A549 (cell line): ENCODE results near the gene TSHZ2.

Experiments
- JUN ChIP-seq, 2 experiments: fragments of >200 bp; sonication (Bioruptor Twin); formaldehyde crosslinking; IDR thresholded peaks; 2 replicates in 1 of 2; 3 replicates in 1 of 2; pipeline ENCODE4 v1.6.1; 2016 to 2017
- POLR2A ChIP-seq: IDR thresholded peaks from 2 replicates; pipeline ENCODE4 v1.6.1; 2012; ENCODE audit warnings: mild to moderate bottlenecking, low read length
- RAD21 ChIP-seq, 2 experiments: fragments of >200 bp in 1 of 2; sonication (Bioruptor Twin) in 1 of 2; formaldehyde crosslinking in 1 of 2; IDR thresholded peaks in 1 of 2; conservative IDR thresholded peaks in 1 of 2; 2 replicates in 1 of 2; 3 replicates in 1 of 2; pipeline ENCODE4 v1.6.1; 2012 to 2018; ENCODE audit warnings: inconsistent platforms in 1 of 2
- RCOR1 ChIP-seq: fragments of 150-350 bp; IDR thresholded peaks from 2 replicates; pipeline ENCODE4 v1.6.1; 2014; ENCODE audit warnings: antibody characterized with exemption, low read length, low read depth
- TF ChIP-seq, protein P1 (sequence below): fragments of 250-450 bp; sonication (Bioruptor Pico); IDR thresholded peaks from 2 replicates; pipeline ENCODE4 v1.5.0; 2021; ENCODE audit warnings: mild to moderate bottlenecking, moderate library complexity, borderline replicate concordance
- TF ChIP-seq, protein P2 (sequence below): fragments of >200 bp; sonication (Bioruptor Twin); formaldehyde crosslinking; IDR thresholded peaks from 3 replicates; pipeline ENCODE4 v1.5.1; 2016

GRCh38 chr20:52937591-52938100 is 34.5 kb upstream of the TSHZ2 start:
- TF ChIP-seq, protein P1, sequence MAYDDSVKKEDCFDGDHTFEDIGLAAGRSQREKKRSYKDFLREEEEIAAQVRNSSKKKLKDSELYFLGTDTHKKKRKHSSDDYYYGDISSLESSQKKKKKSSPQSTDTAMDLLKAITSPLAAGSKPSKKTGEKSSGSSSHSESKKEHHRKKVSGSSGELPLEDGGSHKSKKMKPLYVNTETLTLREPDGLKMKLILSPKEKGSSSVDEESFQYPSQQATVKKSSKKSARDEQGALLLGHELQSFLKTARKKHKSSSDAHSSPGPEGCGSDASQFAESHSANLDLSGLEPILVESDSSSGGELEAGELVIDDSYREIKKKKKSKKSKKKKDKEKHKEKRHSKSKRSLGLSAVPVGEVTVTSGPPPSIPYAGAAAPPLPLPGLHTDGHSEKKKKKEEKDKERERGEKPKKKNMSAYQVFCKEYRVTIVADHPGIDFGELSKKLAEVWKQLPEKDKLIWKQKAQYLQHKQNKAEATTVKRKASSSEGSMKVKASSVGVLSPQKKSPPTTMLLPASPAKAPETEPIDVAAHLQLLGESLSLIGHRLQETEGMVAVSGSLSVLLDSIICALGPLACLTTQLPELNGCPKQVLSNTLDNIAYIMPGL: no peak
- 0 out of 5 replicates have a peak, but pooled peaks of 1 of the 2 experiments have one; percentile 8 for TF ChIP-seq RAD21 (conservative IDR thresholded peaks at IDR 0.05 in 1 of 2, IDR thresholded peaks at IDR 0.05 in 1 of 2)
- TF ChIP-seq POLR2A: no peak
- TF ChIP-seq RCOR1: no peak
- TF ChIP-seq, protein P2, sequence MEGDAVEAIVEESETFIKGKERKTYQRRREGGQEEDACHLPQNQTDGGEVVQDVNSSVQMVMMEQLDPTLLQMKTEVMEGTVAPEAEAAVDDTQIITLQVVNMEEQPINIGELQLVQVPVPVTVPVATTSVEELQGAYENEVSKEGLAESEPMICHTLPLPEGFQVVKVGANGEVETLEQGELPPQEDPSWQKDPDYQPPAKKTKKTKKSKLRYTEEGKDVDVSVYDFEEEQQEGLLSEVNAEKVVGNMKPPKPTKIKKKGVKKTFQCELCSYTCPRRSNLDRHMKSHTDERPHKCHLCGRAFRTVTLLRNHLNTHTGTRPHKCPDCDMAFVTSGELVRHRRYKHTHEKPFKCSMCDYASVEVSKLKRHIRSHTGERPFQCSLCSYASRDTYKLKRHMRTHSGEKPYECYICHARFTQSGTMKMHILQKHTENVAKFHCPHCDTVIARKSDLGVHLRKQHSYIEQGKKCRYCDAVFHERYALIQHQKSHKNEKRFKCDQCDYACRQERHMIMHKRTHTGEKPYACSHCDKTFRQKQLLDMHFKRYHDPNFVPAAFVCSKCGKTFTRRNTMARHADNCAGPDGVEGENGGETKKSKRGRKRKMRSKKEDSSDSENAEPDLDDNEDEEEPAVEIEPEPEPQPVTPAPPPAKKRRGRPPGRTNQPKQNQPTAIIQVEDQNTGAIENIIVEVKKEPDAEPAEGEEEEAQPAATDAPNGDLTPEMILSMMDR: no peak
- TF ChIP-seq JUN (IDR thresholded peaks at IDR 0.05): no peak
